BLaER1 (cell line): ENCODE data around the gene CLSTN2.

Experiments
- H3K27ac ChIP-seq: shearing (Covaris generic); formaldehyde crosslinking; 2 replicates; pipeline ENCODE4 v1.8.1; 2022
- H3K27me3 ChIP-seq: shearing (Covaris generic); formaldehyde crosslinking; 2 replicates; pipeline ENCODE4 v1.8.1; 2022
- H3K36me3 ChIP-seq: shearing (Covaris generic); formaldehyde crosslinking; 2 replicates; pipeline ENCODE4 v1.8.1; 2022
- H3K4me1 ChIP-seq: shearing (Covaris generic); formaldehyde crosslinking; 2 replicates; pipeline ENCODE4 v1.8.1; 2022
- H3K4me2 ChIP-seq: shearing (Covaris generic); formaldehyde crosslinking; 2 replicates; pipeline ENCODE4 v1.8.1; 2022
- H3K4me3 ChIP-seq: shearing (Covaris generic); formaldehyde crosslinking; 2 replicates; pipeline ENCODE4 v1.8.1; 2022
- H3K9ac ChIP-seq: shearing (Covaris generic); formaldehyde crosslinking; 2 replicates; pipeline ENCODE4 v1.8.1; 2022
- H3K9me3 ChIP-seq: shearing (Covaris generic); formaldehyde crosslinking; 2 replicates; pipeline ENCODE4 v1.8.1; 2022
- H4K20me1 ChIP-seq: shearing (Covaris generic); formaldehyde crosslinking; 2 replicates; pipeline ENCODE4 v1.8.1; 2022
- Cebpa-rat ChIP-seq: shearing (Covaris generic); IDR thresholded peaks from 2 replicates; pipeline ENCODE4 v1.8.1; 2022

Gene CLSTN2

DNA sequence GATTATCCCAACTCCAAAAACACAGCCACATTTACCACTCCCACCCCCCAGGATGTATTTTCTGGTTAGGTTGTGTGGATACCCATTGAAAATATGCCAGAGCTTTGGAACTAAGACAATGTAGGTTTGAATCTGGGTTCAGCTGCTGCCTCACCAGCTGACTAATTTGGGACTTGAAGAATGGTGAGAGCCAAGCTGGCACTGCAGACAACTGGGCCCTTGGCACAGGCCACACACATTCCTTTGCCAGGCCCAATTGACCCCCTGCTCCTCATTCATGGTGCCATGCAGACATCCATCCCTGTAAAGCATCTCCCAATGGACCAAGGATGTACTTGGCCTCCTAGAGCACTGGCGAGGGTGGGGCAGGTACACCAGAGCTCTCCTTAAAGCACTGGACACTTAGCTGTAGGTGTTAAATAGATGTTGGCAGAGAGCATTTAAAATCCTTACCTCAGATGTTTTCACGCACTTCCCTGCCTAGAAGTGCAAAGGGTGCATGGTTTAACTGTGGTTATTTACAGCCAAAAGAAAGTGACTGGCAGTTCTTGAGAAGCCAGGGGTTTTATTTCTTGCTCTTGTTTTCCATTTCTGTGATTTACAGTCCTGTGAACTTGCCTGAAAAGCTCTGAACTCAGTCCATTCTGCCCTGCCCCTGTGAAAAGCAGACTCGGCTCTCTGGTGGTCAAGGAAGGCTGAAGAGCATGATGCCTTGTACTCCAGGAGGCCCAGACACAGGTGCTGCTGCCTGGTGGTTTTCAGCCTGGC lies 138.5 kb downstream of the CLSTN2 start:
- Histone ChIP-seq H3K9ac (no peak overlapping the region), H3K27ac (no peak overlapping the region), H3K36me3 (no peaks in the 10 kb centered on the region), H3K4me1 (no peaks in the 10 kb centered on the region), H3K9me3 (no peaks in the 10 kb centered on the region), H3K27me3 (no peaks in the 10 kb centered on the region), H3K4me2 (no peak overlapping the region), H3K4me3 (no peak overlapping the region), H4K20me1 (no peaks in the 10 kb centered on the region)
- no peak for TF ChIP-seq Cebpa-rat

DNA sequence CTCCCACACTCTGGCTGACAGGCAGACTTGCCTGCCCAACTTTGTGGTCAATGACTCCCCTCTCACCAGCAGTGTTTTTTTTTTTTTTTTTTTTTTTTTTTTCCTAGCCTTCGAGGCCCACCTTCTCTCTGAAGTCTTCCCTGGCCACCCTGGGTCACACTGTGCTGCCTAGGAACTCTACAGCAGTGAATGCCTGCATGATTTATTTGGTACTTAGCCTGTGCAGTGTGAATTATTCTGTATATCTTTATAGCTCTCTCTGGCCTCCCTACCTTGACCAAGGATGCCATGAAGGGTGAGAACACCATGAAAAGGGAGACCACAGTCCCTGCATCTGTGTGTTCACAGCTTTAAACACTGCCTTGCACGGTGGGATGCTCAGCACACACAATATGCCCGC lies 141.6 kb downstream of the CLSTN2 start:
- Histone ChIP-seq H3K27ac (no peak overlapping the region), H3K4me2 (no peak overlapping the region), H3K9me3 (no peaks in the 10 kb centered on the region), H3K9ac (no peak overlapping the region), H3K4me3 (no peak overlapping the region), H3K27me3 (no peaks in the 10 kb centered on the region), H3K4me1 (no peaks in the 10 kb centered on the region), H4K20me1 (no peaks in the 10 kb centered on the region), H3K36me3 (no peaks in the 10 kb centered on the region)
- TF ChIP-seq Cebpa-rat: no peak

DNA sequence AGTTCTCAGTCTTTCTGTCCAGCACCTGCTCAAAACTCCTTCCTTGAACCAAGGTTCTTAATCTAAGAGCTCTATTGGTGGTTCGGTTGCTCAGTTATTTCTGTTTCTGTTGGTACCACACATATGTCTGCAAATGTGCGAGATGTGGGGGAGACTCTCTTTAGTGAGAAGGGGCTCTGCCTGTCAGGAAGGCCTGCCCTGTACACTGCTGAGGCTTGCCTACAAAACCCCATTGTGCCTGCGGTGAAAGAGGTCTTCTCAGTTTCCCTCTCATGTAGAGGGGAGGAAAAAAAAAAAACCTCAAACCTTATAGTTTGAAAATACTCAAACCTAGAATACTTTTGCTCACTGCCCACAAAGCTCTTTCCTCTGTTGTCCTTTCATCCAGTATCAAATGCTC lies 142.4 kb downstream of the CLSTN2 start:
- H3K36me3 ChIP-seq: no peaks in the 10 kb centered on the region
- H3K9ac ChIP-seq: no peak overlapping the region
- no peak overlapping the region for H3K4me3 ChIP-seq
- H3K27ac ChIP-seq: no peak overlapping the region
- H3K4me2 ChIP-seq: no peak overlapping the region
- no peak for TF ChIP-seq Cebpa-rat
- H3K27me3 ChIP-seq: no peaks in the 10 kb centered on the region
- H3K9me3 ChIP-seq: no peaks in the 10 kb centered on the region
- H3K4me1 ChIP-seq: no peaks in the 10 kb centered on the region
- no peaks in the 10 kb centered on the region for H4K20me1 ChIP-seq

DNA sequence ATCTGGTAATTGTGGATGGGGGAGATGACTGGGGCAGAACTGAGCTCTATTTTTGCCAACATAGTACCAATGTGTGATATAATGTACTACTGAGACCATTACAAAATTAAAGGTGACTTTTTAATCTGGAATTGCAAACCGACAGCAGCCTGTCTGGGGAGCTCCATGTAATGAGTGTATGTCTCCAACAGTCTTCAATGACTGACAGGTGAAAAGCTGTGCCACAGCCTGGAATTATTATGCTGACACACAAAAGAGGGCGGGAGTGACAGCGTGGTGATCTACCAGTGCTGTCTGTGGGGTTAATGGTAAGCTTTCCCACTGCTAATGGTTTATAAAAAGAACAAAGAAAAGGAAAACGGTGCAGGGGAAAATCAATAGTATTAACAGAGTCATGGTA lies 143.4 kb downstream of the CLSTN2 start:
- TF ChIP-seq Cebpa-rat: no peak
- Histone ChIP-seq H3K4me1 (no peaks in the 10 kb centered on the region), H3K27ac (no peak overlapping the region)

DNA sequence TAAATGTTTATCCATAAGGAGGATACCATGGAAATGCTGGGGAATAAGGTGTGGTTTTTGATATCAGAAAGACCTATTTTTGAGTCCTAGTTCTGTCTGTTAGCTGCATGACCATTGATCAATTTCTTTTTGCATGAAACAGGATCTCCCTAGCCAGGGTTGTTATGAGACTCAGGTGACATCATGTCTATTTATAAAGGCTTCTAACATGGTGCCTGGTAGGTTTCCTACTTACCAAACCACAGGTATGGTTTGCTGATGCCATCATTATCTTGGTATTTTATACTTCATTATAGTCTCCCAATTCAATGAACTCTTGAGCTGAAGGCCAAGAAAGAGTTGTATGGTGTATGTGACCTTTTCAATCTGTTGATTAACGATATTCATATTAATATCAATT lies 144.0 kb downstream of the CLSTN2 start:
- H3K4me2 ChIP-seq: no peak overlapping the region
- H4K20me1 ChIP-seq: no peaks in the 10 kb centered on the region
- H3K4me3 ChIP-seq: no peak overlapping the region
- no peaks in the 10 kb centered on the region for H3K9me3 ChIP-seq
- H3K36me3 ChIP-seq: no peaks in the 10 kb centered on the region
- no peak overlapping the region for H3K9ac ChIP-seq
- no peaks in the 10 kb centered on the region for H3K27me3 ChIP-seq
- no peak for TF ChIP-seq Cebpa-rat
- H3K27ac ChIP-seq: no peak overlapping the region
- no peaks in the 10 kb centered on the region for H3K4me1 ChIP-seq

More for the DNA sequence above, 143.4 kb downstream of the CLSTN2 start:
- no peak overlapping the region for H3K4me2 ChIP-seq
- no peaks in the 10 kb centered on the region for H3K36me3 ChIP-seq
- H3K9ac ChIP-seq: no peak overlapping the region
- H3K27me3 ChIP-seq: no peaks in the 10 kb centered on the region
- H3K4me3 ChIP-seq: no peak overlapping the region
- H4K20me1 ChIP-seq: no peaks in the 10 kb centered on the region
- no peaks in the 10 kb centered on the region for H3K9me3 ChIP-seq

DNA sequence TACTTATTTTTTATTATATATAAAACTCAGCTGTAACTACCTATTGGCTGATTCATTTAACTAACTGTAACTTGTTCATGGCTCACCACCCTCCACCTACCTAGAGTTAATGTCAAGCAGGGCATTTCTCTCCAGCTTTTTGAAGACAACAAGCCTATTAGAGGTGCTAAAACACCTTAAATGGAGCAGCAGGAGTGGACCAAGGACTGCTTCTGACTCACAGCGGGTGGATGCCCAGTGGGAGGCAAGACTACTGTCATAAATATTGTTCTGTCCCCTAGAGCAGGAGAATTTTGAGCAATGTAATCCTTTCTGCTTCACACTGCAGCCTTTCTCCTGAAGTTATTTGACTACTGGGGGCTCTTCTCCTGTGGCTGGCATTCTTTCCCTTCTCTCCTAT lies 146.9 kb downstream of the CLSTN2 start:
- no peak overlapping the region for H3K4me3 ChIP-seq
- H3K27ac ChIP-seq: no peak overlapping the region
- no peaks in the 10 kb centered on the region for H3K4me1 ChIP-seq
- H3K27me3 ChIP-seq: no peaks in the 10 kb centered on the region
- no peaks in the 10 kb centered on the region for H3K36me3 ChIP-seq
- no peak overlapping the region for H3K9ac ChIP-seq
- no peak for TF ChIP-seq Cebpa-rat
- no peaks in the 10 kb centered on the region for H3K9me3 ChIP-seq
- H4K20me1 ChIP-seq: no peaks in the 10 kb centered on the region
- no peak overlapping the region for H3K4me2 ChIP-seq

DNA sequence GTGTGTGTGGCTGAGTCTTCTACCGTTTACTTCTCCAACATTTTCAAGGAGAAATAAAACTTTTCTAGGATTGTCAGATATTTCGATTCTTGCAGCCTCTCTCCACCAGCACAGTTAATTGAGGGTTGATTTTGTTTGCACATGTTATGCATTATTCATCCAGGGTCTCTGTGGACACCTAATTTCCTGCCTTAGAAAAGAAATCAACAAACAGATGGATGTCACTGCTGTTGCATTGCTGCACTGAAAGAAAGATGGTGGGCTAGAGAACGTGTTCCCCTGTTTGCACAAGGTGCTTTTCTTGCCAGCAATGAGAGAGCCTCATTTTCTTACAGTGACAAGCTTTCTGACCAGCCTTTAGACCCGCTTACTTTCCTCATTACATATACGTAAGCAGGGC lies 150.0 kb downstream of the CLSTN2 start:
- H3K4me3 ChIP-seq: no peak overlapping the region
- H4K20me1 ChIP-seq: no peaks in the 10 kb centered on the region
- no peaks in the 10 kb centered on the region for H3K4me1 ChIP-seq
- H3K4me2 ChIP-seq: no peak overlapping the region
- no peak for TF ChIP-seq Cebpa-rat
- H3K9me3 ChIP-seq: peaks cover 6% of the 10 kb centered on the region; the same call in 1 of the 2 replicates
- no peak overlapping the region for H3K27ac ChIP-seq
- H3K27me3 ChIP-seq: no peaks in the 10 kb centered on the region
- no peak overlapping the region for H3K9ac ChIP-seq
- no peaks in the 10 kb centered on the region for H3K36me3 ChIP-seq

DNA sequence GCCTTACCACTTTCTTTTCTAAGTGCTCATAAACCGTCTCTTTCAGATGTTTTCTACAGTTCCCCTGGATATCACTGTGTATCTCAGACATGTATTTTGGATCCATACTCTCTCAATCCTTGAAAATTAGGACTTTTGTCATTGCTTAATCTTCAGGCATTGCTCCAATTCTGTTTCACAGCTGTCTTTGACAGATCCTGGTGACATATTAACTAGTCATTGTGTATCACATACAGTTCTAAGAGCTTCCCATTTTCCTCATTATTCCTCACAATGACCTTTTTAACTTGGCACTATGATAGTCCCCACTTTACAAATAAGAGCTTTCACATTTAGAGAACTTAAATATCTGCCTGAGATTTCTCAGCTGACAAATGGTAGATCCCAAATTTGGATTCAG lies 151.7 kb downstream of the CLSTN2 start:
- TF ChIP-seq Cebpa-rat: no peak
- Histone ChIP-seq H3K27me3 (no peaks in the 10 kb centered on the region), H3K36me3 (no peaks in the 10 kb centered on the region), H3K9ac (no peak overlapping the region), H3K4me3 (no peak overlapping the region), H3K9me3 (peaks cover 12% of the 10 kb centered on the region; the same call in 1 of the 2 replicates), H4K20me1 (no peaks in the 10 kb centered on the region), H3K4me1 (no peaks in the 10 kb centered on the region), H3K27ac (no peak overlapping the region), H3K4me2 (no peak overlapping the region)

DNA sequence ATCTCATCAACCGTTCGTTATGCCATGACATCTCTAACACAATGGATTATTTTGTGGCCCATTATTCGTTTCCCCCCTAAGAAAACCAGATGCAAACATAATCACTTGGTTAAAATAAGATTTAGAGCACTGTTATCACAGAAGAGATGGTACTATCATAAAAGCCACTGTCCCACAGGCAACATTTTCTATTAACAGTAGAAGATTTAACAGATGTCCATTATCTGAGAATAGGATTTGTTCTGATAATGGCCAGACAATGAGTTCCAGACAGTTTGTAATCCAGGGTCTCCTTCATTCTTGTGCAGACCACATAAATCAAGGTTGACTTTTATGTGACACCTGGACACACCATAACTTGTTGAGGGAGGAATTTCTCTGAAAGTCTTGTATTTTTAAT lies 153.1 kb downstream of the CLSTN2 start:
- H4K20me1 ChIP-seq: no peaks in the 10 kb centered on the region
- no peak for TF ChIP-seq Cebpa-rat

DNA sequence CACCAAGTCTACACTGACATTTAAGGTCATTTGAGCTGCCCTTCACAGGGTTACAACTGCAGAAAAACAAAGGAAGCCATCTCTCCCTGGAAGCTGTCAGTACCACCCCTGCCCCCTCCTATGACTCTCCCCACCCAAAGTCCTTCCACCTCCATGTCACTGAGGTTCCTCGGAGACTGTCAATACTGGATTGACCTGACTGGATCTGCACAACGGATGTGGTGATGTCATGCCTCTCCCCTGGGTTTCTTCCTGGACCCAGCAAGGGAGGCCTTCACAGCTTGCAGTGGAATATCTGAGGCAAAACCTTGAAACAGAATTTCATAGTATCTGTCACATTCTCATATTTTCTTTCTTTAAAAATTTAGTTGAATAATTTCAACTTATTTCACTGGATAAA lies 153.5 kb downstream of the CLSTN2 start:
- Histone ChIP-seq H3K4me3 (no peak overlapping the region), H4K20me1 (no peaks in the 10 kb centered on the region), H3K4me2 (no peak overlapping the region), H3K4me1 (no peaks in the 10 kb centered on the region), H3K9ac (no peak overlapping the region), H3K27ac (no peak overlapping the region), H3K9me3 (peaks cover 12% of the 10 kb centered on the region; the same call in 1 of the 2 replicates), H3K27me3 (no peaks in the 10 kb centered on the region), H3K36me3 (no peaks in the 10 kb centered on the region)
- TF ChIP-seq Cebpa-rat: no peak

More for the DNA sequence above, 153.1 kb downstream of the CLSTN2 start:
- Histone ChIP-seq H3K4me3 (no peak overlapping the region), H3K9me3 (peaks cover 12% of the 10 kb centered on the region; the same call in 1 of the 2 replicates), H3K4me1 (no peaks in the 10 kb centered on the region), H3K36me3 (no peaks in the 10 kb centered on the region), H3K27ac (no peak overlapping the region), H3K27me3 (no peaks in the 10 kb centered on the region), H3K9ac (no peak overlapping the region), H3K4me2 (no peak overlapping the region)
